ENCODE data around the gene STARD13.
"Not testable (repeated sequence)": the region's sequence is repeated elsewhere in the genome, so short reads cannot be mapped to it uniquely, and the experiment has no call there.

STARD13 gene

DNA sequence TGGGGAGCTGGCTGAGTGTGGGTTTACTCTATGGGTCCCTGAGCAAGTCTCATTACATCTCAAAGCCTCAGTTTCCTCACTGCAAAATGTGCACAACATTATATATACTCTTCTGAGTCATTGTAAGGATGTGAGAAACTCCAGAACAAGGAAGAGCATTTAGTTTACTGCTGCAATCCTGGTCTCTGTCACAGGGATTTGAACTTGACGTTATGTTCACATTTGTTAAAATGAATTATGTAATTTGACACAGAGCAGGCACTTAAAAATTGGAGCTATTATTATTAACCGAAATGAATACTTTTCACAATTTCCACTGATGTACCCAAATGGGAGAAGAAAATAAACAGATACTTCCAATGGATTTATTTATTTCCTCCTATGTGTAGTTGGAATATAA is 101.0 kb downstream of the STARD13 start:
- no peak for DNase-seq (ENCODE audit: low read depth, low spot score)
- no peak overlapping the region for H3K27ac ChIP-seq

DNA sequence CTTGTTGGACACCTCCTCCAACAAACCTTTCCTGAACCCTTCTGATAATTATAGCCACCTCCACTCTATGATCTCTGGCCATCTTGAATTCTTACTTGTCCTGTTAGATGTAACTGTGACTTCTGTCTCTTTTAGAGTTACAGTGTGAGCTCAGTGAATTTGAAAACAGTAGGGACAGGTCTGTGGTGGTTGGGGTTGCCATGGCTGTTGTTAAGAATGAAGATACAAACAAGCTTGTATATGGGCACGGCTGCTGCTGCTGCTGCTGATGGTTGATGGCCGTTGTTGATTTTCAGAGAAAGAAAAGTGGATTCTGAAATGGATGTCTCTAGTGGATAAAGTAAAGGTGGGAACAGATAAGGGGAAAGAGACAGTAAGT is 101.5 kb downstream of the STARD13 start:
- DNase-seq (ENCODE audit: low read depth, low spot score) = no peak
- no peak overlapping the region for H3K27ac ChIP-seq

DNA sequence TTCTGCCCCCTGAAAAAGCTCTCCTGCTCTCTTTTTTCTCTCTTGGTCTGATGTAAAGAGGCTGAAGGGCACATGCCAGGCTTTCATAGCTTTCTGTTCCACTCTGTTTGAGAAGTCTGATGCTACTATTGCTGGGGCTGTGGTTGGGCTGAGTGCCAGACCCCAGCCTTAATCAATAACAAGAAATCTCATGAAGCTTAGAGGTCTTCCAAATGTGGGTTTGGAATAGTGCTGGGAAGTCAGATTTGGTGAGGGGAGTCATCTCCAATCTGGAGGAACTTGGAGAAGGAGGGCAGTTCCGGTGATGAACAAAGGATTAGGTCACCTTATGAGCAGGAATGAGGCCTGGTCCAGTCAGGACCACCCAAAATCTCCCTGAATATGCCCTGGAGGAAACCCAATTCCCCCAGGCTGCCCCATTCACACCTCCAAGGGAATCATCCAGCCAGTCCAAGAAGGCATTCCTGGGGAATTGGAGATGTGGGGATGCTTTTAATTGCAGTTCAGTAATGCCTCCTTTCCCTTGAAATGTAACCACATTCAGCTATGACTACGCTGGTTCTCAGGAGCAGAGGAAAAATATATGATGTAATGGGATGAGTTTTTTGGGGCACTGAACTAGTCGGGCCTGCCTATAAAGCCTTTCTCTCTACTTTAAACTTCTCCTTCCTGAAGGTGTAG is 102.0 kb downstream of the STARD13 start:
- DNase-seq (ENCODE audit: low read depth, low spot score) = no peak
- no peak overlapping the region for H3K27ac ChIP-seq

DNA sequence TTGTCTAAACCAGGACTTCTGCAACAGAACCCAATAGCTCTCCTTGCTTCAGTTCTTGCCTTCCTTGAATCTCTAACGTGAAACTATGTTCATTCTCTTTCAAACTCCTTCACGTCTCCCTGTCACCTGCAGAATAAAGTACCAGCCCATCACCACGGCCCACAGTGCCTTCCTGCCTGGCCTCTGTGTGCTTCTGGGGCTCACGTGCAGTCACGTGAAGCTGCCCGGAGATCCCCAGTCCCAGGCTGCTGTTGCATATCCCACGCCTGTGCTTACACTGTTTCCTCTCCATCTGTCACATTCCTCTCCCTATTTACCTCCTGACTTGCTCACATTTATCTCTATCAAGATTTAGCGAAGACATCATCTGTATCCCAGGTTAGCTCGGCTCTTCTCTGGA is 102.8 kb downstream of the STARD13 start:
- no peak for DNase-seq (ENCODE audit: low read depth, low spot score)
- H3K27ac ChIP-seq = no peak overlapping the region

DNA sequence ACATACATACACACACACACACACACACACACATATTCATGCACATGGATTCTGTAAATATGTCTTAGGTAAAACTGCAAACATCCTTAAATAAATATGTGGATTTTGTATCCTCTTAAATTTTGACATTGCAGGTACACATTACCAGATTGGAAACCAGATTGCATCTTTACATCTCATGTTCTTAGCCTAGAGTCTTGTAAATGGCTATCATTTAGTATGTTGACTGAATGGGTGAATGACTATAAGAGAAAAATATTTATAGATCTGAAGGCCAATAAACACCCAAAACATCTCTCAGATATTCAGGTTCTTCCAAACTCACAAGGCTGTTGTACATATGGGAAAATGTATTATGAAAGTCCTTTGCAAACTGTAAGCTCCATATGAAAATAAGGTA is 104.3 kb downstream of the STARD13 start:
- no peak for DNase-seq (ENCODE audit: low read depth, low spot score)
- no peak overlapping the region for H3K27ac ChIP-seq

DNA sequence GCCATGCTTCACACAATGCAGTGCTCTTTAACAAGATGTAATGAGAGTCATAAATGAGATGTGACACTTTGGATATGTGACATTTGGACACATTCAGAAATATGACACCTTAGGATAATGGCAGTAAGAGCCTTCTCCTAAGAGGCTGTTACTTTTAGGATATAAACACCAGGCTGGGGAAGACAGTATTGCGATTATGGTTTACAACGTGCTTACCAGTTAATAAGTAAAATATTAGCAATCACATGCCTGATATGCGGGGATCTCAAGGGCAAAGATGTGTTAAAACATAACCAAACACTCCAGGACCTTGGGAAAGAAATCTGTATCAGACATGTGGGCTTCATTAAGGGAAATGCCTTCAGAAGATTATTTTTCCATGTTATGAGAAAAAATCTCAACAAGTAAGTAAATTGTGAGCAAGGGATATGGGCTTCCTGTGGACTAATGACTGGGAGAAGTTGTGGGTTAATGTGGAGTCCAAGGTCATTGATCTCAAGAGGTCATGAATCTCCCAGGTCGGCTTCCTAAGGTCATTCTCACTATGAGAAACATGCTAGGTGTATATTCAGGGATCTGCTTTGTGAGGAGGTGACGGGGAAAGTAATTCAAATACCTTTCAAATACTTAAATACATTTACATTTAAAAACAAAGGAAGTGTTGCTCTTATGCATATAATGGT is 105.3 kb downstream of the STARD13 start:
- no peak for DNase-seq (ENCODE audit: low read depth, low spot score)
- no peak overlapping the region for H3K27ac ChIP-seq

DNA sequence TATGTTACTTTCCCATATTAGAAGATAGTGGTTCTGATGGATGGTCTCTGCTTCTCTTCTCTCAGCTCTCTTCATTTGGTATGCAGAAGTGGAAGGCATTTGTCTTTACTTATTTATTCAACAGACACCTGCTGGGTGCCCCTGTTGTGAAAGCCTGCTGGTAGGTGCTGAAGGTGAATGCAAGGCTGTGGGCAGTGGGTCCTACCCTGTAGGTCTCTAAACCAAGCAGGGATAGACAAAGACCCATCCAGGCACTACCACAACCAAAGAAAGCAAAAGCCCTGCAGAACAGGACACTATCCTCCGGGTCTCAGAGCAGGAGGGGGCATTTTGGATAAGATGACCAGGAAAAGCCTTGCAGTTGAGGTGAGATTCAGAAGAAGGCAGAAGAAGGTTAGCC is 106.1 kb downstream of the STARD13 start:
- no peak overlapping the region for H3K27ac ChIP-seq
- DNase-seq (ENCODE audit: low read depth, low spot score) = no peak

DNA sequence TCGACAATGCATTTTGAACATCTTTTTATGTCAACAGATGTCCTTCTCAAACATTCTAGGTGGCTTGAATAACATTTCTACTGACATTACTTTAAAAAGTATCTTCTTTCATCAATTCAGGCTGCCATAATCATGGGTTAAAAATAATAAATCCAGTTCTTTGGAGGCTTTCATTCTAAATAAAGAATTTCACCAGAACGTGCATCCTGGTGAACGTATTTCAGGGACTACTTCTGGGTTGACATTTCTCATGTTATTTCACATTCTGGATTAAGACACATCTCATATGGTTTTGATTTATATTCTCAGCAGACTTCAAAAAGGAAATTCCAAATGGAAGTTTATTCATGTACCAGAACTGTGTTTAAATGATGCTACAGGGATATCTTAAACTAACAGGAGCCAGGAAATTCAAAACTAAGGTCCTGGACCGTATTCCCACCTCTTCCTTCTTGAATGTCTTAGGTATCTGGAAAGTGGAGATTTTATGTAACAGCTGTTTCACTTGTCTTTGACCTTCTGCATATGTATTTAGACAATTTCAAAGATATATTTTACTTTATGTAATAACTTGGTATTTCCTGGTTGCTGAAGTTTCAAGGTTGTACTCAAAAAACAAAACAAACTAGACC is 107.2 kb downstream of the STARD13 start:
- no peak for DNase-seq (ENCODE audit: low read depth, low spot score)
- no peak overlapping the region for H3K27ac ChIP-seq

DNA sequence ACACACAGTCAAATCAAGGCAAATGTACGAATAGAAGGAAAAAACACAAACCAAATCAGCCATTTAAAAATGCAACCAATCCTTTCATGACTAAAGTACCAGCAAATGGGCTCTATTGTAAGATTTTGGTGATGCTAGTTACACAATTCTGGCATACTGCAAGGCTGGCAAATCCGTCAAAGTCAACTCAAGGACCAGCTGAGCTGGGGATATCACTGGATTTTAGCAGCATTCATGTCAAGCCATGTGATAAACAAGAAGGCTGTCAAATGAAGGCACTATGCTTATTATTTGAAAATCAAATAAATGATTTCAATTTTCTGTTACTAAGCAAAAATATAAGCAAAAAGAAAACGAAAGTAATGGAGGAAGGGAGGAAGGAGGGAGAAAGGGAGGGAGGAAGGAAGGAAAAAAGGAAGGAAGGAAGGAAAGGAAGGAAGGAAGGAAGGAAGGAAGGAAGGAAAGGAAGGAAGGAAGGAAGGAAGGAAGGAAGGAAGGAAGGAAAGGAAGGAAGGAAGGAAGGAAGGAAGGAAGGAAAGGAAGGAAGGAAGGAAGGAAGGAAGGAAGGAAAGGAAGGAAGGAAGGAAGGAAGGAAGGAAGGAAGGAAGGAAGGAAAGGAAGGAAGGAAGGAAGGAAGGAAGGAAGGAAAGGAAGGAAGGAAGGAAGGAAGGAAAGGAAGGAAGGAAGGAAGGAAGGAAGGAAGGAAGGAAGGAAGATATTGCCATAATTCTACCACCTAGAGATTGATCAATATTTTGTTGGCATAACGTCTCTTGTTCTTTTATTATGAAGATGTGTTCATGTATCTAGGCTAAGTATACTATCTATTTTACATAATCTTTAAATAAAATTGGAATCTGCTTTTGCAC is 108.0 kb downstream of the STARD13 start:
- H3K27ac ChIP-seq; DNase-seq (ENCODE audit: low read depth, low spot score): not testable (repeated sequence)

DNA sequence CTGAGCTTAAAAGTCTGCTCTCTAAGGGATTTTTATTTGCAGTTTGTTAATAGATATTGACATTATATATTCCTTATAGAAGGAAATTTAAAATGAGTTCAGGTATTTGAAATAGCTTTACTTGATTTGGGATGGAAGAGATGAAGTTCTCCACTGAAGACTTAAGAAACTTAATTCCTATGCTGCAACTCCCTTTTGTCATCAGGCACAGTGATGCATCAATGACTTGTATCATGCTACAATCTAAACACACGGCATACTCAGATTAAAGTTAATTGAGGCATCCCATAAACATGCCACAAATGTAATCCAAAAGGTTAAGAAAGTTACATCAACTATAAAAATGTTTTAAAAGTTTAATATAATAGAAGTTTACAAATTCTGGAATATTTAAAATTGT is 109.0 kb downstream of the STARD13 start:
- no peak overlapping the region for H3K27ac ChIP-seq
- DNase-seq (ENCODE audit: low read depth, low spot score) = no peak

DNA sequence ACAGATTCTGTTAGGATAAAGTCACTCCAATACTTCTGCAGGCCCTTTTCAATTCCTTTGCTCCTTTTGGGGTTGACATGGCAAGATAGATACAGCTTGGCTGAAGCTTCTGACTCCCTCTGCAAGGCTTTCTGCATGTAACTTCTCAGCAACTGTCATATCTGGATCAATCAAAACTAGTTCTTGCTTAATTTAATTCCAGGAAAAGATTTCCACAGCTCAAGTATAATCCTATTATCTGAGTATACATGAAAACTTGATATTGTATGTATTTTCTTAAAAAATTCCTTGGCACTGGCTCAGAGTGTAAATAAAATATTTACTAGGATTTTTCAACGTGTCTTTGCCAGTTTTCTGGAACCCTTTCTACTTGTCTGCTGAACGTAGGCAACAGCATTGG is 109.6 kb downstream of the STARD13 start:
- no peak for DNase-seq (ENCODE audit: low read depth, low spot score)
- no peak overlapping the region for H3K27ac ChIP-seq

DNA sequence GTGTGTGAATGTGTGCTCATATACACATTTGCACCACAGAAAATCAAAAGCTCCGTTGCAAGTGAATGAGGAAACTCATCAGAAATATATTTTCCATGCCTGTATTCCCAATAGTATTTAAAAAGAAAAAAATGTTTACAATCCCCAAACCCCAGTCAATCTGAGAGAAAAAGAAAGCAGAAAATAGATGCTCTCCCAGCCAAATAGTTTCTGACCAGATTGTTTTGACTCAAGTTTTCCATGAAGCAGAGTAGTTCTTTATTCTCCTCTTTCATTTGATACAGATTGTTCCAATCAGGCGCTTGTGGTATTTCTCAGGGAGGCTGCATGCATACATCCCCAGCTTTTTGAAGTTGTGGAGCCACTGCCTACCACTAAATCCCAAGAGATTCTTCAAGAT is 110.6 kb downstream of the STARD13 start:
- no peak overlapping the region for H3K27ac ChIP-seq
- no peak for DNase-seq (ENCODE audit: low read depth, low spot score)

DNA sequence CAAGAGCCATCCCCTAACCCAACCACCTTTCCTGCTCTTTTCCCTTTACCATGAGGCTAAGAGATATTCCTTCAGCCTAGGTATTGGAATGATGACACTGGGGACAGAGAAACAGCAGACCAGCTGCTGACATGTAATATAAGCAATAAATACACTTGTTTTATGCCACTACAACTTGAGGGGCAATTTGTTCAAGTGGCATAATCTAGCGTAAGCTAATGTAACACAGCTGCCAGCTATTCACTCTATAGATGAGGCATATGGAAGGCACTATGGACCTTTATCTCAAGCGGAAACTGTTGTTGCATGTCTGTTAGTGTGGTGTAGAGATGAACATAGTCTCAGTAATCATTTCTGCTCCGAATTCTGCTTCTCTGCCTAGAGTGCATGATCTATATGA is 111.1 kb downstream of the STARD13 start:
- H3K27ac ChIP-seq = no peak overlapping the region
- DNase-seq (ENCODE audit: low read depth, low spot score) = no peak

DNA sequence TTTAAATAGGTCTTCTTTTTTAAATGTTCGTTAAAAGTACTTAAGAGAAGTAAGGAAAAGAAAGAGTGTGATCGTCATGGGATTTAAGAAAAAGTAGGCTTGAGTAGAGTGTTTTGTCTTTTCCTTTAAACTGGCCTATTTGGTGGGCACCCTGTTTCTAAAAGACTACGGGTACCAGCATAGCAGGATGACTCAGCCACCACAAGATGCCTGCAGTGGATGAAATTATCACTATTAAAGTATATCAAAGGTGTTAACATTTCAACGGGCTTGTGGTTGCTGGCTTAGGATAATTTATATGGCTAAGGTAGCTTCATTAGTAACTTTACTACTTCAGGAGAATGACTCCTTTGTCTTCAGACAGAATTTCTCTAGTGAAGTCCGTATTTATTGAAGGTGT is 112.6 kb downstream of the STARD13 start:
- H3K27ac ChIP-seq = no peak overlapping the region

DNA sequence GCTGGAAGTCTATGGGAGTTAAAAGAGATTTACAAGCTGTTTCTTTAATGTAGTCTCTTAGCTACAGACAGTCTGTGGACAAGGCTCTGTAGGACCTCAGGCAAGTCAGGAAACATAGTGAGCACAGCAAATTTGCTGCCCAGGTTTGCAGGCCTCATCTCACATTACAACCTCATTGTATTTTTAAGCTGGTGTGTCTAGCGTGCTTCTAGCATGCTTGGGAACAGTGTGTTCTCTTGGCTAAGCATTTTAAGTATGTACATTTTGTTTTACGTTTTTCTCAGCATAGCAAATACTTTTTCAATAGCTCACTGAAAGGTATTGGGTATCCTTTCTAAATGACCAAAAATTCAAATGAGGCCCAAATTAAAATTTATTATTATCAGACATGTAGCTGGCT is 113.2 kb downstream of the STARD13 start:
- no peak overlapping the region for H3K27ac ChIP-seq
- DNase-seq (ENCODE audit: low read depth, low spot score) = no peak

More for the DNA sequence above, 112.6 kb downstream of the STARD13 start:
- DNase-seq (ENCODE audit: low read depth, low spot score) = no peak

DNA sequence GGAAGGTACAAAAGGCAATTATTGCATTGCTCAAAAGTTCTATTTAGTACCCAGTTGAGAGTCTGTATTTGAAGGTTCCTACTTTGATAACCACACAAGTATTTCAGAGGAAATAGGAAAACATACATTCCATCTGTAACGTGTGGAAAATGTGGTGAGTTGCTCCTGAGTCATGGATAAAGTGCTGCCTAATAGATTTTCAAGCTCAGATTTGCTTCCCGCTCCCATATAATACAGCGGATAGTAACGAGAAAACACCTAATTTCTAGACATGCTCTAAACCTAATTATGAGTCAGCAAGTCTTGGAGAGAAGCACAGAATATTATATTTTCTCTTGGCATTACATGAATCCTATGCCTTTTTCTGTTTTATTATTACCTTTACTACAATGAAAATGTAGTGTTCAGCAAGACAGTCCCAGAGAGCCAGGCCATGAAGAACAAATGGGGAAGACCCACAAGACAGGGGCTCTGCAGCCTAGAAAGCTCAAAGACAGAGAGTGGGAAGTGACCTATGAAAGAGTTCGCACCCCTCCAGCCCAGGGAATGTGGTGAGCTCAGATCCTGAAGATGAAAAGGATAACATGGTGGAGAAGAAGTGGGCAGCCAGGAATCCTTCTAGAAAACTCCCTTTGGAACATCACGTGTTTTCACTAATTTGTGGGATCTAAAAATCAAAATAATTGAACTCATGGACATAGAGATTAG is 116.1 kb downstream of the STARD13 start:
- DNase-seq (ENCODE audit: low read depth, low spot score) = peak; percentile 20
- H3K27ac ChIP-seq = peak overlapping the region; percentile 70

DNA sequence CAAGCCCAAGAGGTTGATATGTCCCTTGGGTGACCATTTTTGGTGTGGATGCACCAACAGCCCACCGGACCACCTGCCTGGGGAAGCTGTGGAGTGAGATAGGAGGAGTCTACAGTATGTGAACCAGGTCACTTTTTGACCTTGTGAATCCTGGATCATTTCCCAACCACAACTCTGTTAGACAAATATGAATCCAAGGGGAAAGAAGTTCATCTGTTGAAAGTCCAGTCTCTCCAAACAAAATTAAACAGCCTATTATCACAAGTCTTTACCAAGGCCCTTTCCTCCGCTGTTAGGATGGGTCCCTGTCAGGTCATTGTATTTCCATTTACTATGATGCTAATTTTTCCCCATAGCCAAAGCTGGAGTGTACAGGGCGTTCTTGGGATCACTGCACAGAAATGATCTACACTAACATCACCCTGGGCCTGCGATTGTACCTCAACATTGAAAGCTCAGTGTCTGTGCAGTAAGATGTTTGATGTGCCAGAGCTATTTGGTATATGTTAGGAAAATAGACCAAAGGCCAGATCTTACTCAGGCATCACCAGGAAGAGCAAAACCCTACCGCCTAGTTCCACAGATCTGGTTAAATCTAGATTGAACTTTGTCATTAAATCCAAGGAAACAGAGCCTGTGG is 117.1 kb downstream of the STARD13 start:
- H3K27ac ChIP-seq = peak overlapping the region; percentile 70
- DNase-seq (ENCODE audit: low read depth, low spot score) = no peak

DNA sequence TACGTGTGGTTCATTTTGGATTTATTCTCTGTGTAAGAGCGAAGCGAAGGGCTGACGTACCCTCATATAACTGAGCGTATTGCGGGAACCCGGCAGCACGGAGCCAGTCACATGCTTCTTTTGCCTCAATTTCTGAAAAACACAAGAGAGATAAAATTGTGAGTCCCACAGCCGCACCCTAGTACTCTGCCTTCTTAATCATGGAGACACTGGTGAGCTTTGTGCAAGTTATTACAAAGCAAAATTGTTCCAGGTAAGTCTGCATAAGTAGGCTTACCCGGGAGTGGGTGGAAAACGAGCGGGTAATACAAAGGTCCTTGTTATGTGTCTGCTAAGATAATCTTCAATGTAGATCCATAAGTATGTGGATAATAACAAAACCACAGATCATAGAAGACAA is 118.1 kb downstream of the STARD13 start:
- DNase-seq (ENCODE audit: low read depth, low spot score) = no peak
- H3K27ac ChIP-seq = no peak overlapping the region

DNA sequence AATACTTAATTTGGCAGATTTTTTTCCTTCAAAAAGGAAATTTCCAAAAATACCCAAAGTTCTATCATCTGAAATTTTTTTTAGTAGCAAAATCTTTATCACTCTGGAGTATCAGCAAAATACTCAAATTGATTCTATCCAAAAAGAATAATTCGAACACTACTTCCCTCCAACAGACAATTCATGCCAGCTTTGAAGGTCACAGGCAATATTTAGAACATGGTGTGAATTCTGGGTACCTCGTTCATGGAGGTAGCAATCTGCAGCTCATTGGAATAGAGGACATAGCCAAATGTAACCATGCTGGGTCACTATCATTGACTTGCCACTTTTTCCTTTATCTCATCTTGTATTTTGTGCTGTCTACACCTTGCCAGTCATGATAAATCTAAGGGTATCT is 119.8 kb downstream of the STARD13 start:
- no peak overlapping the region for H3K27ac ChIP-seq
- no peak for DNase-seq (ENCODE audit: low read depth, low spot score)

DNA sequence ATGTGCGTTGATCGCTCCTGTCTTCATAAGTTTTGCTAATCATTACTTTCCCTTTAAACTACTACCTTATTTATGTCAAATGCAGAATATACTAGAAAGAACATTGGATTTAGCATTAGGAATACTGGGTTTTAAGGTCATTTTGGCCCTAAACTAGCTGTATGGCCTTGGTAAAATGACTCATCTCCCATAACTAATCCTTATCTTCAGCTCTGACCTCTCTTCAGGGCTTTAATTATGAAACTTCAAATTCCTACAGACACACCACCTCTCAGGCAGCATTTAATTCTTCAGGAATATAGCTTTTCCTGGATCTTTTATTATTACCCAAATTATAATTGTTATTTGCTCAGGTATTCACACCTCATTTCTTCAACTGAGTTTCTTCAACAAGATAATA is 121.2 kb downstream of the STARD13 start:
- no peak overlapping the region for H3K27ac ChIP-seq
- DNase-seq (ENCODE audit: low read depth, low spot score) = no peak
